ENCODE results near the gene CPLX1.

DNA sequence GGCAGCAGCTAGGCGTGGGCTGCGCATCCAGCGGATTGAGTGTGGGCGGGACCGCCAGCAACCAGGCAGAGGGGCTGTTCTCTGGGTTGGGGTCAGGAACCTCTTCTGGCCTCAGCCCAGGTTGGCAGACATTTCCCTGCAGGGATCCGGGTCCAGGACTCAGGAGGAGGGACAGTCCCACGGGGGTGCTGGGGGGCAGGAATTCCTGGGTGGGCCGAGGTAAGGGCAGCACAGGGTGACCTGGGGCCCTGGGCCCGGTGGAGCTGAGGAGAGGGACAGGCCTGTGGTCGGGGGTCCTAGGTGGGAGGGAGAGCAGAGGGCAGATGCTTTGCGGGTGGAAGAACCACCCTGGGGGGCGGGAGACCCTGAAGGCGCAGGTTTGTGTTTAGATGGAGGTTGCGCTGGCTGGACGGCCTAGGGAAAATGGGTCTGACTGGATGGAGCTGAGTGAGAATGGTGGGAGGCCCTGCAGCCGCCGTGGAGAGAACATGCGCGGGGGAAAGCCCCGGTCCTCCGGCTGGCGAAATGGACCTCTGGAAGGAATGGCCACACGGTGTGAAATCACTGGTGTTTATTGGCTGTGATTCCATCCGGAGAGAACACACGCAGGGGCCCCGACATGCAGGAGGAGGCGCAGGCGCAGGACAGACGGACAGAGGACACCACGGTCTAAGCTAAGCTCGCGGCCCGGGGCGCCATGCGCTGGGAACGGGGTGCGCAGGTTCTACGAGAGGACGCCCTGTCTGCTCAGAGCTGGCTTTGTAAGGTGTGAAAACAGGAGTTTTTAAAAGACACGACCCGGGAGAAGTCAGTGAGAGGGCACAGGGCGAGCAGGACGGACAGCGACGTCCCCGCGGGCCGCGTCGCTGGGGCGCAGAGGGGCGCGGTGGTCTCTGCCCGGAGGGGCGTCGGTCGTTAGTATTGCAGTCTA, 41.3 kb downstream of the CPLX1 start:
- TF ChIP-seq, protein P1, sequence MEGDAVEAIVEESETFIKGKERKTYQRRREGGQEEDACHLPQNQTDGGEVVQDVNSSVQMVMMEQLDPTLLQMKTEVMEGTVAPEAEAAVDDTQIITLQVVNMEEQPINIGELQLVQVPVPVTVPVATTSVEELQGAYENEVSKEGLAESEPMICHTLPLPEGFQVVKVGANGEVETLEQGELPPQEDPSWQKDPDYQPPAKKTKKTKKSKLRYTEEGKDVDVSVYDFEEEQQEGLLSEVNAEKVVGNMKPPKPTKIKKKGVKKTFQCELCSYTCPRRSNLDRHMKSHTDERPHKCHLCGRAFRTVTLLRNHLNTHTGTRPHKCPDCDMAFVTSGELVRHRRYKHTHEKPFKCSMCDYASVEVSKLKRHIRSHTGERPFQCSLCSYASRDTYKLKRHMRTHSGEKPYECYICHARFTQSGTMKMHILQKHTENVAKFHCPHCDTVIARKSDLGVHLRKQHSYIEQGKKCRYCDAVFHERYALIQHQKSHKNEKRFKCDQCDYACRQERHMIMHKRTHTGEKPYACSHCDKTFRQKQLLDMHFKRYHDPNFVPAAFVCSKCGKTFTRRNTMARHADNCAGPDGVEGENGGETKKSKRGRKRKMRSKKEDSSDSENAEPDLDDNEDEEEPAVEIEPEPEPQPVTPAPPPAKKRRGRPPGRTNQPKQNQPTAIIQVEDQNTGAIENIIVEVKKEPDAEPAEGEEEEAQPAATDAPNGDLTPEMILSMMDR (conservative IDR thresholded peaks at IDR 0.05) = no peak
- no peak for TF ChIP-seq EZH2 (IDR thresholded peaks at IDR 0.05; ENCODE audit: low read depth)

All from PC-9 (cell line).